ENCODE results near the gene CDKAL1. TPM values are rescaled to one million over a fixed set of nuclear protein-coding genes. Genes with fewer than 3 reads are reported as not detected.

CDKAL1 gene
- total RNA-seq, 4 donors from 2014 or later, result 11.8 to 21.4 (median 13.8) TPM

DNA sequence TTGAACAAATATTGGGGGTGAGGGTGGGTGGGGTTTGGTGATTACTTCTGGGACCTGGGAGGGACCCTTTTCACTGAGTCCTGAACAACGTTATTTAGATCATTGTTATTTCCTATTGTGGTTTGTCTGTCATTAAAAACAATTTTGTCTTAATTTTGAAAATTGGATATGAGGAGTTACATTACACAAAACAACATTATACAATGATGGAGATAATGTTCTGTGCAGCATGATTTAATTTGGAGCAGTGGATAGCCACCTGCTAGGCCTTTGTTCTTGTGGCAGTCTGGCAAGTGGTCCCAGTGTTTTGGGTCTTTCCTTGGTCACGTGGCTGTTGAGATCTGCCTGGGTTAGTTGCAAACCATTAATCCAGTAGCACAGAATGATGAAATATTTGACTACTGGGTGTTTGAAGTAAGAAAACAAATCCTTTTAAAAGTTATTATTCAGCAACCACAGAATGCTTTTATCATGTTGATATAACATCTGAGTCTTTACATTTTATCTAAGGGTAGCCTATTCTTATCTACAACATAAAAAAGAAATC lies 172.8 kb downstream of the CDKAL1 start:
- ATAC-seq (ENCODE audit: low FRiP score), result no peak
- no peak for TF ChIP-seq CTCF (IDR thresholded peaks at IDR 0.05)
- DNase-seq (ENCODE audit: low spot score), result no peak

DNA sequence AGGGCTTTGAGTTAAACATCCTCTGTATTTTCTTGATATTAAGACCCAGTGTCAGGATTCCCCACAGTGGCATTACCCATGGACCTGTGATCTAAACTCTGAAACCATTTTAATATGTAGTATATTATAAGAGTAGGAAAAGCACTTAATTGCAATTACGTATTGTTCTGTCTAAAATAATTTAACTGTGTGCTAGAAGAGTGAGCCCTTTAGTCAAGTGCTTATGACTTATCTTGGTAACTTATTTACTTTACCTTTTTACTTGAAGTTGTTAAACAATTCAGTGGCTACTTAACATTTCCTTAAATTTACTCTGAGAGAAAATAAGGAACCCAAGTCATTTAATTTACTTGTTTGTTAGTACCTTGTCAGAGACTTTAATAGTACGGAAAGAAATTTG lies 173.6 kb downstream of the CDKAL1 start:
- no peak for TF ChIP-seq CTCF (IDR thresholded peaks at IDR 0.05)
- DNase-seq (ENCODE audit: low spot score) (no peak), ATAC-seq (ENCODE audit: low FRiP score) (no peak)

- TF ChIP-seq CTCF (IDR thresholded peaks at IDR 0.05), result no peak
- ATAC-seq (ENCODE audit: low FRiP score), result no peak
- DNase-seq (ENCODE audit: low spot score), result no peak
These were observed 174.3 kb downstream of the CDKAL1 start for GRCh38 chr6:20708367-20709124.

DNA sequence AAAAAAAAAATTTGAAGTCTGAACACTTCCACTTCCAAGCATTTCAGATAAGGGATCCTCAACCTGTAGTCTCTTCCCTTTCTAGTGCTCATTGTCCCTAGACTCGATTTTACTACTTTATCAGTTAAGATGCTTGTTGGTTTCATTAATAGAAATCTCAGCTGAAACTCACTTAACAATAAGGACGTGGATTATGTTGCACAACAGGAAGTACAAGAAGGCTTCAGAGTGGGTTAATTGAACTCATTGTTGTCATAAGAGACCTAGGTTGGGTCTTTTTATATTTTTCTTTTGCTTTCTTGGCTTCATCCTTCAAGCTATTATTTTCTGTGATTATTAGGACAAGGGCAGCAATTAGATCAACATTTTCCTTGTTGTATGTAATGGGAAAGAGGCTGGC lies 175.2 kb downstream of the CDKAL1 start:
- DNase-seq (ENCODE audit: low spot score), result no peak
- no peak for TF ChIP-seq CTCF (IDR thresholded peaks at IDR 0.05)
- no peak for ATAC-seq (ENCODE audit: low FRiP score)

DNA sequence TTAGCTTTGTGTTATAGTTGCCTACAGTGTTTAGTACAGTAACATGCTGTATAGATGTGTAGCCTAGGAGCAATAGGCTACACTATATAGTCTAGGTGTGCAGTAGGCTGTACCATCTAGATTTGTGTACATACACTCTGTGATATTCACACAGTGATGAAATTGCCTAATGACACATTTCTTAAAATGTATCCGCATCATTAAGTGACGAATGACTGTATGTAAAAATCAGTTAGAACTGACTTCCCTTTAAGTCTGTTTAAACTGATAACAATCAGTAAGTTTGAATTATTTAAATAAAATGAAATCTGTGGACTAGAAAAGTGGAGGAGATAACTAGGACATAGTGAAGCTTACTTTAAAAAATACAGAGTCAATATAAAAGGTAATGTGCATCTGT lies 176.1 kb downstream of the CDKAL1 start:
- ATAC-seq (ENCODE audit: low FRiP score) (no peak), DNase-seq (ENCODE audit: low spot score) (no peak)
- TF ChIP-seq CTCF (IDR thresholded peaks at IDR 0.05), result no peak

DNA sequence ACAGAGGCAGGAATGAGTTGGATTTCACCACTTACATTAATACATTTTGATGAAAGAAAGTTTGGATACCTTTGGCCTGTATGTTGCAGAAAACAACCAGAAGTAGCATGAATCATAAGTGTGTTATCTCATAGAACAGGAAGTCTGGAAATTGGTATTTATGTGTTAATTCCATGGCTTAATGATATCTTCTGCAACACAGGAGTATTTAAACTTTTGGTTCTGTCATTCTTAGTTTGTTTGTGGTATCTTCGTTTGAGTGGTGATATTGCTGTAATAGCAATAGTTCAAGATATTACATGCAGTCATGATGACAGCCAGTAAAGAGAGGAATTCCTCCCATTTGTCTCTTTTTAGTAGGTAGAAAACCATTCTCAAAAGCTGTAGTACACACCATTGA lies 177.3 kb downstream of the CDKAL1 start:
- TF ChIP-seq CTCF (IDR thresholded peaks at IDR 0.05), result no peak
- ATAC-seq (ENCODE audit: low FRiP score) (peak; percentile 23), DNase-seq (ENCODE audit: low spot score) (no peak)

DNA sequence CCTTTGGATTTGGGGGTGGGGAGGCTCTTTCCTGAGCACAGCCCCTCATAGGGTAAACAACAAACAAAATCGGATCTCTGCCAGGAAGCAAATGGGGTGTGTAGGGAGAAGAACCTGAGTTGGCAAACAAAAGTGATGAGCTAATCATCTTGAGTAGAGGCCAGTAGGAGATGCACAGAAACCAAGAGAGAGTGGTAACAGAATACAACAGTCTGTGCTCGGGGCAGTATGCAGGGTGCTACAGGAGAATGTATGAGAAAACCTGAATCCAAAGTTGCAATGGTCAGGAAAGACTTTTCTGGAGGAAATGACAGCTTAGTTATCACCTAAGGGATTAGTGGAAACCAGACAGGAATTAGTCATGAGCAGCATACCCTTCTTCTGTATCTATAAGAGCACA lies 177.8 kb downstream of the CDKAL1 start:
- TF ChIP-seq CTCF (IDR thresholded peaks at IDR 0.05), result no peak

More for the DNA sequence above, 177.8 kb downstream of the CDKAL1 start:
- ATAC-seq (ENCODE audit: low FRiP score), result no peak
- no peak for DNase-seq (ENCODE audit: low spot score)

Data from omental fat pad (tissue), 4 donors.